Measurements from ENCODE around the gene ARHGAP15. TPM values are rescaled to one million over a fixed set of nuclear protein-coding genes. Genes with fewer than 3 reads are reported as not detected.

The ARHGAP15 gene
- total RNA-seq, 1 experiment from 2014 or later: 0.41 TPM

- Histone ChIP-seq H3K4me3 (ENCODE audit: low read depth in 2 of 2, low read length in 2 of 2) (no peak overlapping the region), H3K9me3 (ENCODE audit: control insufficient read depth, insufficient read depth, low read depth, low read length) (no peaks in the 10 kb centered on the region), H3K27ac (ENCODE audit: low read length) (no peak overlapping the region), H3K4me1 (ENCODE audit: control insufficient read depth, insufficient read depth, low read length) (no peaks in the 10 kb centered on the region), H3K27me3 (ENCODE audit: control insufficient read depth, insufficient read depth, low read length) (no peaks in the 10 kb centered on the region), H3K36me3 (ENCODE audit: control insufficient read depth, insufficient read depth, low read length) (no peaks in the 10 kb centered on the region)
- no TSS peak for BruUV-seq (replicated peaks)
- ChIA-PET POLR2A (no interaction called here), CTCF (no interaction called here)
- intact Hi-C loops (cut with micrococcal nuclease; ENCODE audit: unreplicated experiment) (no loop called here), in situ Hi-C loops (cut with HindIII; ENCODE audit: low pct_unique_long_range_greater_than_20kb, low sequenced_read_pairs) (no loop called here)
- TF ChIP-seq TCF7L2 (IDR thresholded peaks at IDR 0.05; ENCODE audit: low read depth, low read length): no peak
- no peak for TF ChIP-seq POLR2AphosphoS5 (IDR thresholded peaks at IDR 0.05; ENCODE audit: low read depth, low read length)
- TF ChIP-seq CTCF (IDR thresholded peaks at IDR 0.05): no peak
- TF ChIP-seq REST (IDR thresholded peaks at IDR 0.05; ENCODE audit: insufficient read depth in 1 of 2, low read depth in 2 of 2, low read length in 1 of 2): no peak
- no peak for TF ChIP-seq SIN3A (IDR thresholded peaks at IDR 0.05; ENCODE audit: borderline replicate concordance, insufficient read depth, low read depth, low read length)
- DNase-seq (ENCODE audit: low read depth, low spot score) (no peak), ATAC-seq (no peak)
Measured at GRCh38 chr2:143668234-143668633, 539.0 kb downstream of the ARHGAP15 start.

GRCh38 chr2:143674051-143674450 is 544.8 kb downstream of the ARHGAP15 start:
- ATAC-seq (no peak), DNase-seq (ENCODE audit: low read depth, low spot score) (no peak)
- no TSS peak for BruUV-seq (replicated peaks)
- ChIA-PET POLR2A (no interaction called here), CTCF (no interaction called here)
- no peaks in the 10 kb centered on the region for H3K36me3 ChIP-seq (ENCODE audit: control insufficient read depth, insufficient read depth, low read length)
- intact Hi-C loops (cut with micrococcal nuclease; ENCODE audit: unreplicated experiment) (no loop called here), in situ Hi-C loops (cut with HindIII; ENCODE audit: low pct_unique_long_range_greater_than_20kb, low sequenced_read_pairs) (no loop called here)
- H3K27ac ChIP-seq (ENCODE audit: low read length): no peak overlapping the region
- no peaks in the 10 kb centered on the region for H3K27me3 ChIP-seq (ENCODE audit: control insufficient read depth, insufficient read depth, low read length)
- H3K9me3 ChIP-seq (ENCODE audit: control insufficient read depth, insufficient read depth, low read depth, low read length): no peaks in the 10 kb centered on the region
- no peak overlapping the region for H3K4me3 ChIP-seq (ENCODE audit: low read depth in 2 of 2, low read length in 2 of 2)
- no peak for TF ChIP-seq CTCF (IDR thresholded peaks at IDR 0.05)
- no peaks in the 10 kb centered on the region for H3K4me1 ChIP-seq (ENCODE audit: control insufficient read depth, insufficient read depth, low read length)

GRCh38 chr2:143675021-143675420 is 545.8 kb downstream of the ARHGAP15 start:
- no TSS peak for BruUV-seq (replicated peaks)
- no peak for TF ChIP-seq REST (IDR thresholded peaks at IDR 0.05; ENCODE audit: insufficient read depth in 1 of 2, low read depth in 2 of 2, low read length in 1 of 2)
- H3K27me3 ChIP-seq (ENCODE audit: control insufficient read depth, insufficient read depth, low read length): no peaks in the 10 kb centered on the region
- ChIA-PET POLR2A (no interaction called here), CTCF (no interaction called here)
- DNase-seq (ENCODE audit: low read depth, low spot score): no peak
- H3K36me3 ChIP-seq (ENCODE audit: control insufficient read depth, insufficient read depth, low read length): no peaks in the 10 kb centered on the region
- intact Hi-C loops (cut with micrococcal nuclease; ENCODE audit: unreplicated experiment): no loop called here
- in situ Hi-C loops (cut with HindIII; ENCODE audit: low pct_unique_long_range_greater_than_20kb, low sequenced_read_pairs): no loop called here
- H3K4me3 ChIP-seq (ENCODE audit: low read depth in 2 of 2, low read length in 2 of 2): no peak overlapping the region
- no peaks in the 10 kb centered on the region for H3K9me3 ChIP-seq (ENCODE audit: control insufficient read depth, insufficient read depth, low read depth, low read length)
- no peak for ATAC-seq
- no peaks in the 10 kb centered on the region for H3K4me1 ChIP-seq (ENCODE audit: control insufficient read depth, insufficient read depth, low read length)
- no peak overlapping the region for H3K27ac ChIP-seq (ENCODE audit: low read length)
